Ovary (tissue), 9 donors: ENCODE measurements around the gene DUOX1. TPM values are rescaled to one million over a fixed set of nuclear protein-coding genes. Genes with fewer than 3 reads are reported as not detected.

Experiments used
- DNase-seq, 5 donors: peaks; one replicate each; pipeline ENCODE4 v3.0.0-alpha.2; 2019 to 2020
- H3K27ac ChIP-seq, 2 donors: fragments of 200-600 bp; one replicate each; pipeline versions ENCODE4 v1.5.1 to v1.8.0; 2019 to 2022
- H3K27me3 ChIP-seq: fragments of 200-600 bp; one replicate; pipeline ENCODE4 v1.8.0; 2022
- H3K36me3 ChIP-seq: fragments of 200-600 bp; sonication (generic); one replicate; pipeline ENCODE4 v1.5.1; 2019
- H3K4me1 ChIP-seq: one replicate; pipeline ENCODE4 v1.8.1; 2013; ENCODE audit warnings: mild to moderate bottlenecking, moderate library complexity; ENCODE audit not compliant: insufficient read depth
- H3K4me3 ChIP-seq: fragments of 200-600 bp; sonication (generic); one replicate; pipeline ENCODE4 v1.5.1; 2017
- H3K9me3 ChIP-seq, 2 donors: fragments of 200-600 bp in 1 of 2; sonication (generic) in 1 of 2; one replicate each; pipeline versions ENCODE4 v1.5.1 to v1.8.1; 2013 to 2019; ENCODE audit warnings: mild to moderate bottlenecking in 1 of 2, moderate library complexity in 1 of 2
- CTCF ChIP-seq, 3 donors: fragments of 450-650 bp in 2 of 3; fragments of 200-600 bp in 1 of 3; IDR thresholded peaks; one replicate each; pipeline versions ENCODE4 v1.5.1 to v1.8.0; 2016 to 2022; ENCODE audit warnings: antibody characterized with exemption in 3 of 3, mild to moderate bottlenecking in 1 of 3
- EP300 ChIP-seq: sonication (generic); formaldehyde crosslinking; IDR thresholded peaks from one replicate; pipeline ENCODE4 v1.6.1; 2017; ENCODE audit warnings: antibody characterized with exemption
- POLR2A ChIP-seq: fragments of 450-650 bp; IDR thresholded peaks from one replicate; pipeline ENCODE4 v1.6.1; 2017; ENCODE audit warnings: antibody characterized with exemption, mild to moderate bottlenecking, moderate library complexity
- WGBS, 3 donors: extraction: QIAGEN DNeasy Blood & Tissue Kit in 1 of 3; methylation state at CpG; one replicate each; pipeline versions ENCODE4 v1.1.5 to v1.1.7; 2013 to 2017; 5-methylcytosine and 5-hydroxymethylcytosine counted together
- intact Hi-C, 4 donors: fragments of 100-400 bp; cut with DNase I; formaldehyde crosslinking; loops; one replicate each; pipeline versions ENCODE4 v1.11.0 to v1.15.1; 2022 to 2023
- polyA plus RNA-seq, 2 donors: library from polyadenylated mRNA; stranded (reverse); fragments of 200-250 nt in 1 of 2; fragments of 350-450 nt in 1 of 2; fragmentation: Illumina TruSeq in 1 of 2; extraction: RNeasy Lipid Tissue Mini Kit (QIAGEN cat#74804) in 1 of 2; gene quantifications; one replicate each; pipeline ENCODE4 v1.2.3, GENCODE V29; 2013 to 2014
- total RNA-seq, 7 donors: library from RNA; depleted of rRNA in 2 of 7; stranded (reverse); fragments of >200 nt in 2 of 7; fragmentation: NEBNext Ultra II Directional in 3 of 7; extraction: Animal tissue kit (Norgen Biotek cat#: 25700) in 3 of 7; gene quantifications; one replicate each; pipeline versions ENCODE4 v1.1.0 to v1.2.4, GENCODE V29; 2016 to 2023
- donor health status: DM: no; HTN: no; CAD: no; lungs with moderate emphysema.
- donor health status: DM: no; HTN: no; CAD: no.
- donor health status: Bipolar disorder and iron deficiency.
- donor health status: DM: yes; HTN: yes; CAD: no.
- donor health status: DM: no; HTN: no; CAD: no.
- donor health status: DM: yes; HTN: yes; CAD: no.

DUOX1 gene
- total and polyA plus RNA-seq, 9 donors, result 0.23 to 9.2 (median 1.4) TPM

- no peaks in the 10 kb centered on the region for H3K9me3 ChIP-seq
- 90 to 94% (median 91%) methylated on average over 7 of the region's 7 CpGs for WGBS, 3 donors
- peaks cover 8% of the 10 kb centered on the region for H3K4me1 ChIP-seq
- no peak for DNase-seq
- TF ChIP-seq POLR2A, result no peak
- no peak for TF ChIP-seq CTCF (IDR thresholded peaks at IDR 0.05)
- TF ChIP-seq EP300, result no peak
- no peaks in the 10 kb centered on the region for H3K27me3 ChIP-seq
- no peaks in the 10 kb centered on the region for H3K36me3 ChIP-seq
- H3K27ac ChIP-seq, result no peak overlapping the region
- no peak overlapping the region for H3K4me3 ChIP-seq
- intact Hi-C loops, result loop anchor here in 1 of 4 donors (10.0 kb wide), 1 partner anchor 465 kb away; the partner anchor contains the start of genes B2M and PATL2
These were observed 50.4 kb downstream of the DUOX1 start for GRCh38 chr15:45180201-45180600.

- Histone ChIP-seq H3K4me3 (no peak overlapping the region), H3K27me3 (no peaks in the 10 kb centered on the region), H3K4me1 (peaks cover 10% of the 10 kb centered on the region), H3K9me3 (no peaks in the 10 kb centered on the region), H3K27ac (no peak overlapping the region), H3K36me3 (no peaks in the 10 kb centered on the region)
- 86 to 100% (median 93%) methylated on average over 7 to 8 of the region's 8 CpGs for WGBS, 3 donors
- no peak for TF ChIP-seq EP300
- DNase-seq, result no peak
- intact Hi-C loops, result loop anchor here in 1 of 4 donors (10.0 kb wide), 1 partner anchor 466 kb away; the partner anchor contains the start of genes B2M and PATL2
These were observed 51.0 kb downstream of the DUOX1 start for GRCh38 chr15:45180648-45181436.

- Histone ChIP-seq H3K4me3 (no peak overlapping the region), H3K4me1 (peaks cover 10% of the 10 kb centered on the region), H3K27me3 (no peaks in the 10 kb centered on the region), H3K27ac (no peak overlapping the region), H3K36me3 (no peaks in the 10 kb centered on the region), H3K9me3 (no peaks in the 10 kb centered on the region)
- no peak for DNase-seq
- intact Hi-C loops, result loop anchor here in 1 of 4 donors (10.0 kb wide), 1 partner anchor 467 kb away; the partner anchor contains the start of genes B2M and PATL2
- WGBS, 3 donors, result 77 to 83% (median 81%) methylated on average over 9 of the region's 9 CpGs
- TF ChIP-seq POLR2A (no peak), CTCF (IDR thresholded peaks at IDR 0.05) (no peak), EP300 (no peak)
These were observed 51.9 kb downstream of the DUOX1 start for GRCh38 chr15:45181491-45182285.

- WGBS, 3 donors, result 50 to 65% (median 58%) methylated on average over 1 of the region's 1 CpG
- intact Hi-C loops, result loop anchor here in 1 of 4 donors (10.0 kb wide), 1 partner anchor 468 kb away; the partner anchor contains the start of genes B2M and PATL2
- Histone ChIP-seq H3K4me3 (no peak overlapping the region), H3K27me3 (no peaks in the 10 kb centered on the region), H3K27ac (no peak overlapping the region), H3K4me1 (peaks cover 10% of the 10 kb centered on the region), H3K36me3 (no peaks in the 10 kb centered on the region), H3K9me3 (no peaks in the 10 kb centered on the region)
- TF ChIP-seq EP300 (no peak), CTCF (IDR thresholded peaks at IDR 0.05) (no peak), POLR2A (no peak)
- no peak for DNase-seq
These were observed 53.2 kb downstream of the DUOX1 start for GRCh38 chr15:45182996-45183395.
